K562 (cell line): Measurements from ENCODE around the gene R3HDM2.

Experiments used
- EZH2 ChIP-seq: IDR thresholded peaks from 2 replicates; pipeline ENCODE4 v1.6.1; 2012; ENCODE audit warnings: low read depth, mild to moderate bottlenecking, inconsistent platforms, low read length, borderline replicate concordance
- FOXK1 ChIP-seq: sonication (generic); formaldehyde crosslinking; IDR thresholded peaks from 2 replicates; pipeline ENCODE4 v1.8.0; 2022; ENCODE audit warnings: missing genetic modification reagents, mild to moderate bottlenecking, borderline replicate concordance
- POLR2G ChIP-seq: fragments of 200-400 bp; formaldehyde crosslinking; IDR thresholded peaks from 2 replicates; pipeline ENCODE4 v1.6.1; 2017; ENCODE audit warnings: low read depth, mild to moderate bottlenecking, antibody characterized with exemption, low read length, moderate library complexity
- RCOR1 ChIP-seq, 2 experiments: IDR thresholded peaks; 2 replicates each; pipeline ENCODE4 v1.6.1; 2012; ENCODE audit warnings: low read depth in 2 of 2, low read length in 2 of 2, borderline replicate concordance in 1 of 2, improper control_type of control experiment in 1 of 2
- ZNF384 ChIP-seq: IDR thresholded peaks from 2 replicates; pipeline ENCODE4 v1.6.1; 2012; ENCODE audit warnings: low read depth, low read length, improper control_type of control experiment
- ZNF583 ChIP-seq: fragments of 250-450 bp; sonication (Bioruptor Pico); IDR thresholded peaks from 2 replicates; pipeline ENCODE4 v1.4.0; 2020

DNA sequence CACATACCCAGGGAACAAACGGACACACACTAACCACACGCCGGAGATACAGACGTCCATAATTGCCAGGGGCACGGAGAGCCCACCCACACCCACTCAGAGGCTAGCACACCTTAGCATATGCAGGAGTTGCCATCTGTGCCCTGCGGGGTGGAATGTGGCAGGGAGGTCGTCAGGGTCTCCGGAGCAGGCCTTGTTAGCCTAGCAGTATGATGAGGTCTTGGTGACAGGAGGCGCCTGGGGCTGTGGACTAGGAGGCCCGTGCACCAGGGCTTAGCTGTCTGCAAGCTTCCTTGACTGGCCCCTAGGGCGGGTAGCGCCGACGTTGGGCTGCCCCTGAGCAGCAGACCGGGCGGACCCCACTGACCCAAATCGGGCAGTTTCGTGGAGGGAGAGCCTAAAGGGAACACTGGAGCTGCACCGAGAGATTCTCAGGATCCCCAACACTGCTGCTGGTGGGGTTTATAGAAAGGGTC lies 189.9 kb downstream of the R3HDM2 start:
- TF ChIP-seq FOXK1 (CRISPR knock-in tag): no peak
- no peak for TF ChIP-seq RCOR1 (IDR thresholded peaks at IDR 0.05; ENCODE audit: borderline replicate concordance in 1 of 2, low read depth in 2 of 2, low read length in 2 of 2)
- TF ChIP-seq ZNF583: no peak
- no peak for TF ChIP-seq POLR2G
- TF ChIP-seq EZH2: no peak
- no peak for TF ChIP-seq ZNF384
